GM21529 (cell line): ENCODE measurements around the gene LRRC8D.

Experiments used
- ATAC-seq: cut with Tn5 transposase; IDR thresholded peaks from one replicate; pipeline ENCODE4 v1.9.1; 2021; ENCODE audit not compliant: unreplicated experiment

The LRRC8D gene

GRCh38 chr1:89833183-89834082, 12.6 kb downstream of the LRRC8D start:
- ATAC-seq, result no peak

GRCh38 chr1:89834083-89834704, 13.4 kb downstream of the LRRC8D start:
- ATAC-seq, result no peak

GRCh38 chr1:89836252-89837035, 15.6 kb downstream of the LRRC8D start:
- no peak for ATAC-seq

GRCh38 chr1:89837036-89837481, 16.2 kb downstream of the LRRC8D start:
- no peak for ATAC-seq

- ATAC-seq, result no peak
Observed at GRCh38 chr1:89837510-89837909, 16.7 kb downstream of the LRRC8D start.

GRCh38 chr1:89839516-89839915, 18.7 kb downstream of the LRRC8D start:
- no peak for ATAC-seq

- no peak for ATAC-seq
Observed at GRCh38 chr1:89841507-89841906, 20.7 kb downstream of the LRRC8D start.

GRCh38 chr1:89842567-89843272, 21.9 kb downstream of the LRRC8D start:
- ATAC-seq, result peak; percentile 49

- ATAC-seq, result peak; percentile 86
Observed at GRCh38 chr1:89843273-89844130, 22.7 kb downstream of the LRRC8D start.

GRCh38 chr1:89844241-89844807, 23.5 kb downstream of the LRRC8D start:
- no peak for ATAC-seq

- no peak for ATAC-seq
Observed at GRCh38 chr1:89844860-89845259, 24.0 kb downstream of the LRRC8D start.

GRCh38 chr1:89847191-89847729, 26.4 kb downstream of the LRRC8D start:
- no peak for ATAC-seq

- ATAC-seq, result no peak
Observed at GRCh38 chr1:89850844-89851415, 30.1 kb downstream of the LRRC8D start.

- ATAC-seq, result no peak
Observed at GRCh38 chr1:89854140-89854539, 33.3 kb downstream of the LRRC8D start.

GRCh38 chr1:89855413-89856123, 34.7 kb downstream of the LRRC8D start:
- peak; percentile 85 for ATAC-seq

- no peak for ATAC-seq
Observed at GRCh38 chr1:89863165-89863830, 42.5 kb downstream of the LRRC8D start.

GRCh38 chr1:89865498-89866382, 44.9 kb downstream of the LRRC8D start:
- ATAC-seq, result no peak
